ENCODE results near the gene LZTS3.
"Not testable (repeated sequence)": the region's sequence is repeated elsewhere in the genome, so short reads cannot be mapped to it uniquely, and the experiment has no call there.

LZTS3 gene

GRCh38 chr20:3192226-3193015 lies 19.1 kb upstream of the LZTS3 start:
- DNase-seq (ENCODE audit: low read depth), result no peak

GRCh38 chr20:3190681-3191111 lies 17.3 kb upstream of the LZTS3 start:
- no peak for DNase-seq (ENCODE audit: low read depth)

- no peak for DNase-seq (ENCODE audit: low read depth)
Measured at GRCh38 chr20:3189561-3190131, 16.3 kb upstream of the LZTS3 start.

- DNase-seq (ENCODE audit: low read depth), result no peak
Measured at GRCh38 chr20:3188823-3189413, 15.6 kb upstream of the LZTS3 start.

GRCh38 chr20:3187861-3188260 lies 14.5 kb upstream of the LZTS3 start:
- not testable (repeated sequence) for DNase-seq (ENCODE audit: low read depth)

- DNase-seq (ENCODE audit: low read depth), result no peak
Measured at GRCh38 chr20:3183896-3184612, 10.7 kb upstream of the LZTS3 start.

GRCh38 chr20:3182429-3182828 lies 9.1 kb upstream of the LZTS3 start:
- not testable (repeated sequence) for DNase-seq (ENCODE audit: low read depth)

GRCh38 chr20:3181270-3181669 lies 7.9 kb upstream of the LZTS3 start:
- no peak for DNase-seq (ENCODE audit: low read depth)

- no peak for DNase-seq (ENCODE audit: low read depth)
Measured at GRCh38 chr20:3180319-3180718, 7.0 kb upstream of the LZTS3 start.

- no peak for DNase-seq (ENCODE audit: low read depth)
Measured at GRCh38 chr20:3177746-3178485, 4.6 kb upstream of the LZTS3 start.

- no peak for DNase-seq (ENCODE audit: low read depth)
Measured at GRCh38 chr20:3175270-3175669, 1.9 kb upstream of the LZTS3 start.

GRCh38 chr20:3174442-3175261 lies 1.3 kb upstream of the LZTS3 start:
- DNase-seq (ENCODE audit: low read depth), result no peak

GRCh38 chr20:3173610-3174441 lies 477 bp upstream of the LZTS3 start:
- DNase-seq (ENCODE audit: low read depth), result peak; percentile 83

GRCh38 chr20:3172126-3172932 lies 1.0 kb downstream of the LZTS3 start:
- no peak for DNase-seq (ENCODE audit: low read depth)

- DNase-seq (ENCODE audit: low read depth), result no peak
Measured at GRCh38 chr20:3171391-3172125, 1.8 kb downstream of the LZTS3 start.

GRCh38 chr20:3168829-3169590 lies 4.3 kb downstream of the LZTS3 start:
- no peak for DNase-seq (ENCODE audit: low read depth)

GRCh38 chr20:3168079-3168828 lies 5.1 kb downstream of the LZTS3 start:
- no peak for DNase-seq (ENCODE audit: low read depth)

Measured in CMK (cell line).